OCI-LY7 (cell line): Measurements from ENCODE around the gene MISP3. TPM values are rescaled to one million over a fixed set of nuclear protein-coding genes. Genes with fewer than 3 reads are reported as not detected.

ENCODE experiments used
- total RNA-seq, 2 experiments: library from RNA; depleted of rRNA in 1 of 2; stranded (reverse); fragments of >200 nt in 1 of 2; shearing (Covaris generic) in 1 of 2; gene quantifications; 2 replicates each; pipeline ENCODE4 v1.2.3, GENCODE V29; 2014 to 2022

Gene MISP3
- total RNA-seq, 2 experiments from 2014 or later: 3.3 to 3.9 TPM

Other genes starting within 250 kb of the MISP3 start
- not detected in 2 replicates for gene NANOS3, start 195.7 kb upstream of the MISP3 start, total RNA-seq (2014; rRNA removed; shearing (Covaris generic))
- gene NANOS3, start 195.7 kb upstream of the MISP3 start, total RNA-seq (2022): not detected in 2 replicates
- 2.5 and 4.5 TPM in 2 replicates for gene BRME1, start 166.7 kb upstream of the MISP3 start, total RNA-seq (2014; rRNA removed; shearing (Covaris generic))
- gene BRME1, start 166.7 kb upstream of the MISP3 start, total RNA-seq (2022): 7.1 and 7.2 TPM in 2 replicates
- gene CC2D1A, start 166.6 kb upstream of the MISP3 start, total RNA-seq (2014; rRNA removed; shearing (Covaris generic)): 18.7 and 23.3 TPM in 2 replicates
- 44.0 and 48.3 TPM in 2 replicates for gene CC2D1A, start 166.6 kb upstream of the MISP3 start, total RNA-seq (2022)
- gene PODNL1, start 134.4 kb upstream of the MISP3 start, total RNA-seq (2014; rRNA removed; shearing (Covaris generic)): 0.16 TPM in 1 of 2 replicates, not detected in the other
- gene PODNL1, start 134.4 kb upstream of the MISP3 start, total RNA-seq (2022): 0.20 TPM in 1 of 2 replicates, not detected in the other
- 61.0 and 71.3 TPM in 2 replicates for gene DCAF15, start 120.3 kb upstream of the MISP3 start, total RNA-seq (2014; rRNA removed; shearing (Covaris generic))
- 86.2 and 97.3 TPM in 2 replicates for gene DCAF15, start 120.3 kb upstream of the MISP3 start, total RNA-seq (2022)
- gene RFX1, start 66.5 kb upstream of the MISP3 start, total RNA-seq (2014; rRNA removed; shearing (Covaris generic)): 3.5 and 4.4 TPM in 2 replicates
- 13.8 and 17.4 TPM in 2 replicates for gene RFX1, start 66.5 kb upstream of the MISP3 start, total RNA-seq (2022)
- gene RLN3, start 44.6 kb upstream of the MISP3 start, total RNA-seq (2014; rRNA removed; shearing (Covaris generic)): not detected in 2 replicates
- not detected in 2 replicates for gene RLN3, start 44.6 kb upstream of the MISP3 start, total RNA-seq (2022)
- gene IL27RA, start 41.0 kb upstream of the MISP3 start, total RNA-seq (2014; rRNA removed; shearing (Covaris generic)): 5.2 and 6.7 TPM in 2 replicates
- gene IL27RA, start 41.0 kb upstream of the MISP3 start, total RNA-seq (2022): 6.0 and 9.0 TPM in 2 replicates
- gene PALM3, start 10.7 kb upstream of the MISP3 start, total RNA-seq (2014; rRNA removed; shearing (Covaris generic)): 0.09 TPM in 1 of 2 replicates, not detected in the other
- gene PALM3, start 10.7 kb upstream of the MISP3 start, total RNA-seq (2022): not detected in 2 replicates
- 1.0 and 2.6 TPM in 2 replicates for gene C19orf67, start 13.0 kb downstream of the MISP3 start, total RNA-seq (2014; rRNA removed; shearing (Covaris generic))
- 0.55 and 1.4 TPM in 2 replicates for gene C19orf67, start 13.0 kb downstream of the MISP3 start, total RNA-seq (2022)
- 116 and 128 TPM in 2 replicates for gene SAMD1, start 18.0 kb downstream of the MISP3 start, total RNA-seq (2014; rRNA removed; shearing (Covaris generic))
- 124 and 128 TPM in 2 replicates for gene SAMD1, start 18.0 kb downstream of the MISP3 start, total RNA-seq (2022)
- 18.0 and 21.1 TPM in 2 replicates for gene PRKACA, start 45.0 kb downstream of the MISP3 start, total RNA-seq (2014; rRNA removed; shearing (Covaris generic))
- 62.0 and 63.7 TPM in 2 replicates for gene PRKACA, start 45.0 kb downstream of the MISP3 start, total RNA-seq (2022)
- 115 and 202 TPM in 2 replicates for gene ASF1B, start 63.8 kb downstream of the MISP3 start, total RNA-seq (2014; rRNA removed; shearing (Covaris generic))
- 139 and 143 TPM in 2 replicates for gene ASF1B, start 63.8 kb downstream of the MISP3 start, total RNA-seq (2022)
- 2.6 and 5.0 TPM in 2 replicates for gene ADGRL1, start 133.4 kb downstream of the MISP3 start, total RNA-seq (2014; rRNA removed; shearing (Covaris generic))
- 8.1 and 8.2 TPM in 2 replicates for gene ADGRL1, start 133.4 kb downstream of the MISP3 start, total RNA-seq (2022)